IMR-90 (cell line): ENCODE results near the gene DCHS1. TPM values are rescaled to one million over a fixed set of nuclear protein-coding genes. Genes with fewer than 3 reads are reported as not detected.

ENCODE experiments used
- ATAC-seq: fragments of 200-7000 bp; cut with Tn5 transposase; 2 replicates; pipeline ENCODE4 v1.9.1; 2020; ENCODE audit warnings: low read depth, mild to moderate bottlenecking, moderate library complexity
- BruUV-seq: library from RNA; stranded (reverse); fragments of 400-500 nt; replicated peaks from 2 replicates; lab custom pipeline; 2021; lab: Mats Ljungman, UMichigan
- CTCF ChIA-PET: fragments of 300-600 bp; formaldehyde crosslinking; extraction: SDS; loops from one replicate; lab custom pipeline; 2021; ENCODE audit warnings: antibody characterized with exemption; lab: Yijun Ruan, JAX
- POLR2A ChIA-PET: fragments of 300-600 bp; sonication (Branson Sonifier 250); formaldehyde crosslinking; loops from one replicate; lab custom pipeline; 2022; ENCODE audit warnings: antibody characterized with exemption; ENCODE audit not compliant: unreplicated experiment; lab: Charles Lee
- DNase-seq: peaks from one replicate; pipeline ENCODE4 v3.0.0; 2013
- H2AFZ ChIP-seq: replicated peaks from 2 replicates; pipeline ENCODE3; 2013; ENCODE audit warnings: low read length, mild to moderate bottlenecking; ENCODE audit not compliant: poor library complexity
- H2AK5ac ChIP-seq: 2 replicates; pipeline ENCODE4 v1.6.1; 2013; ENCODE audit warnings: low read depth, low read length, inconsistent platforms
- H2AK9ac ChIP-seq: replicated peaks from 2 replicates; pipeline ENCODE3; 2013; ENCODE audit warnings: mild to moderate bottlenecking, low read depth, low read length, moderate library complexity; ENCODE audit not compliant: poor library complexity
- H2BK120ac ChIP-seq: 2 replicates; pipeline ENCODE4 v1.6.1; 2013; ENCODE audit warnings: low read depth, low read length, inconsistent platforms
- H2BK15ac ChIP-seq: 3 replicates; pipeline ENCODE4 v1.6.1; 2013; ENCODE audit warnings: low read depth, low read length, inconsistent platforms
- H2BK20ac ChIP-seq: 2 replicates; pipeline ENCODE4 v1.6.1; 2013; ENCODE audit warnings: low read depth, mild to moderate bottlenecking, inconsistent platforms, low read length, moderate library complexity
- H2BK5ac ChIP-seq: 2 replicates; pipeline ENCODE4 v1.6.1; 2013; ENCODE audit warnings: mild to moderate bottlenecking, low read depth, low read length, inconsistent platforms; ENCODE audit not compliant: poor library complexity, severe bottlenecking
- H3K14ac ChIP-seq: replicated peaks from 2 replicates; pipeline ENCODE4 v1.6.1; 2013; ENCODE audit warnings: low read depth, low read length, inconsistent platforms
- H3K18ac ChIP-seq: 2 replicates; pipeline ENCODE4 v1.6.1; 2013; ENCODE audit warnings: low read depth, low read length, control low read depth
- H3K23ac ChIP-seq: 2 replicates; pipeline ENCODE4 v1.6.1; 2013; ENCODE audit warnings: low read depth, low read length, inconsistent platforms
- H3K27ac ChIP-seq: 2 replicates; pipeline ENCODE4 v1.5.1; 2013; ENCODE audit warnings: mild to moderate bottlenecking, control low read depth, low read length; ENCODE audit not compliant: insufficient read depth
- H3K27me3 ChIP-seq: 2 replicates; pipeline ENCODE4 v1.6.1; 2013; ENCODE audit warnings: low read length; ENCODE audit not compliant: control insufficient read depth, insufficient read depth
- H3K36me3 ChIP-seq: 2 replicates; pipeline ENCODE4 v1.6.1; 2013; ENCODE audit warnings: low read length, mixed read lengths; ENCODE audit not compliant: control insufficient read depth, insufficient read depth
- H3K4ac ChIP-seq: 2 replicates; pipeline ENCODE4 v1.6.1; 2013; ENCODE audit warnings: low read depth, low read length, inconsistent platforms
- H3K4me1 ChIP-seq: 2 replicates; pipeline ENCODE4 v1.6.1; 2013; ENCODE audit warnings: low read length, mixed read lengths; ENCODE audit not compliant: control insufficient read depth, insufficient read depth
- H3K4me2 ChIP-seq: 2 replicates; pipeline ENCODE4 v1.6.1; 2013; ENCODE audit warnings: low read depth, mild to moderate bottlenecking, control low read depth, low read length, moderate library complexity
- H3K4me3 ChIP-seq: 2 replicates; pipeline ENCODE4 v1.5.1; 2013; ENCODE audit warnings: low read depth, mild to moderate bottlenecking, control low read depth, low read length, moderate library complexity; ENCODE audit not compliant: insufficient read depth
- H3K56ac ChIP-seq: 2 replicates; pipeline ENCODE4 v1.6.1; 2013; ENCODE audit warnings: low read length, inconsistent platforms; ENCODE audit not compliant: insufficient read depth; ENCODE audit errors: extremely low read depth
- H3K79me1 ChIP-seq, 2 experiments: 2 replicates each; pipeline ENCODE4 v1.6.1; 2013; ENCODE audit warnings: low read length in 2 of 2, inconsistent platforms in 1 of 2, low read depth in 1 of 2
- H3K9ac ChIP-seq: 2 replicates; pipeline ENCODE4 v1.6.1; 2013; ENCODE audit warnings: low read depth, low read length, control low read depth
- H3K9me1 ChIP-seq: 2 replicates; pipeline ENCODE4 v1.6.1; 2013; ENCODE audit warnings: low read length, inconsistent platforms; ENCODE audit not compliant: insufficient read depth
- H3K9me3 ChIP-seq: 2 replicates; pipeline ENCODE4 v1.6.1; 2013; ENCODE audit warnings: low read length; ENCODE audit not compliant: control insufficient read depth, insufficient read depth
- H4K20me1 ChIP-seq: 2 replicates; pipeline ENCODE4 v1.6.1; 2013; ENCODE audit warnings: low read length, inconsistent platforms; ENCODE audit not compliant: insufficient read depth
- H4K5ac ChIP-seq: 2 replicates; pipeline ENCODE4 v1.6.1; 2013; ENCODE audit warnings: mild to moderate bottlenecking, low read depth, low read length, control low read depth
- H4K8ac ChIP-seq, 2 experiments: 2 replicates each; pipeline ENCODE4 v1.6.1; 2013; ENCODE audit warnings: low read depth in 2 of 2, low read length in 2 of 2, control low read depth in 1 of 2, inconsistent platforms in 1 of 2
- H4K91ac ChIP-seq: 2 replicates; pipeline ENCODE4 v1.6.1; 2013; ENCODE audit warnings: low read depth, low read length, inconsistent platforms; ENCODE audit not compliant: insufficient read depth
- MAZ ChIP-seq: IDR thresholded peaks from 2 replicates; pipeline ENCODE4 v1.6.1; 2012; ENCODE audit warnings: low read depth, mild to moderate bottlenecking, low read length, improper control_type of control experiment, moderate library complexity, borderline replicate concordance
- WGBS, 2 experiments: methylation state at CpG; one replicate each; pipeline versions ENCODE4 v1.1.5 to v1.1.7; 2013; ENCODE audit warnings: missing lambda C conversion rate in 2 of 2; ENCODE audit not compliant: insufficient read length in 1 of 2; ENCODE audit errors: extremely low coverage in 2 of 2; 5-methylcytosine and 5-hydroxymethylcytosine counted together
- dilution Hi-C: fragments of 300-500 bp; cut with HindIII; formaldehyde crosslinking; loops from one replicate; pipeline ENCODE4 v1.14.3; 2018; ENCODE audit warnings: low sequenced_read_pairs; ENCODE audit not compliant: unreplicated experiment
- in situ Hi-C: fragments of 300-500 bp; cut with MboI; formaldehyde crosslinking; loops from 3 replicates; pipeline ENCODE4 v1.14.3; 2019; ENCODE audit warnings: low sequenced_read_pairs, inconsistent platforms, mixed read lengths
- intact Hi-C: fragments of 100-400 bp; cut with micrococcal nuclease; formaldehyde crosslinking; loops from 2 replicates; pipeline ENCODE4 v1.10.0; 2022
- polyA plus RNA-seq, 3 experiments: library from polyadenylated mRNA; depleted of rRNA; stranded (reverse); fragments of >200 nt; gene quantifications; 2 replicates each; pipeline ENCODE4 v1.2.3, GENCODE V29; 2012; ENCODE audit warnings: low replicate concordance in 1 of 3
- total RNA-seq: library from RNA; depleted of rRNA; stranded (reverse); fragments of >200 nt; gene quantifications from 2 replicates; pipeline ENCODE4 v1.2.3, GENCODE V29; 2012

DCHS1 gene
- total and polyA plus RNA-seq, 2 of the 4 experiments (the other 2 are of a cell fraction): 1.4 to 3.3 TPM

- Histone ChIP-seq H3K27ac (no peak overlapping the region), H3K14ac (no peak overlapping the region), H3K79me1 (peaks cover 0 to 3% of the 10 kb centered on the region in 2 experiments; a peak in 2 of 4 replicates), H3K4ac (no peak overlapping the region), H3K9me1 (0 out of 2 replicates have a peak, but pooled peaks cover 1% of the 10 kb centered on the region), H3K9me3 (no peaks in the 10 kb centered on the region), H2BK20ac (no peak overlapping the region), H4K5ac (no peak overlapping the region), H2BK5ac (no peak overlapping the region), H4K20me1 (no peaks in the 10 kb centered on the region), H4K8ac (no peak overlapping the region), H2BK120ac (no peak overlapping the region), H4K91ac (no peak overlapping the region), H3K18ac (no peak overlapping the region), H3K56ac (no peak overlapping the region), H2AFZ (no peak overlapping the region), H2AK5ac (no peak overlapping the region), H3K4me2 (no peak overlapping the region), H2AK9ac (no peak overlapping the region), H3K36me3 (no peaks in the 10 kb centered on the region; the same call in 1 of the 2 replicates), H3K9ac (no peak overlapping the region), H3K23ac (no peak overlapping the region), H3K27me3 (no peaks in the 10 kb centered on the region), H3K4me1 (peaks cover 7% of the 10 kb centered on the region), H2BK15ac (no peak overlapping the region), H3K4me3 (no peak overlapping the region)
- dilution Hi-C loops: no loop called here
- no TSS peak for BruUV-seq
- no peak for ATAC-seq
- POLR2A ChIA-PET: interaction anchor here (0.6 kb wide), 1 partner anchor 29 kb away, joined by 3 read pairs; no protein-coding TSS in a partner anchor
- TF ChIP-seq MAZ: no peak
- 79% methylated on average over 2 of the region's 6 CpGs; no CpG with 5 or more reads in 1 of the 2 experiments for WGBS, 2 experiments
- no peak for DNase-seq
- CTCF ChIA-PET: interaction anchor here (0.5 to 0.7 kb wide), 2 partner anchors 44 kb away, joined by 3 read pairs; no protein-coding TSS in a partner anchor
- intact Hi-C loops: no loop called here
- in situ Hi-C loops: no loop called here
Observed at GRCh38 chr11:6574816-6575715, 80.5 kb downstream of the DCHS1 start.
